Measurements from ENCODE around the gene PPRC1.
A peak's percentile ranks its signal among the peaks of the same experiment; 100 is the strongest.

The PPRC1 gene

GRCh38 chr10:102112210-102112817, 20.5 kb upstream of the PPRC1 start:
- no peak overlapping the region for H3K4me3 ChIP-seq (ENCODE audit: control insufficient read depth, low read depth, low read length)
- DNase-seq (ENCODE audit: low read depth): no peak
- TF ChIP-seq CTCF (IDR thresholded peaks at IDR 0.05; ENCODE audit: control insufficient read depth, insufficient read depth, low read depth, low read length, missing control alignments): peak; percentile 9

GRCh38 chr10:102113261-102113955, 19.4 kb upstream of the PPRC1 start:
- DNase-seq (ENCODE audit: low read depth): no peak
- TF ChIP-seq CTCF (IDR thresholded peaks at IDR 0.05; ENCODE audit: control insufficient read depth, insufficient read depth, low read depth, low read length, missing control alignments): no peak
- peak overlapping the region; percentile 80 for H3K4me3 ChIP-seq (ENCODE audit: control insufficient read depth, low read depth, low read length)

- DNase-seq (ENCODE audit: low read depth): no peak
- H3K4me3 ChIP-seq (ENCODE audit: control insufficient read depth, low read depth, low read length): peak overlapping the region; percentile 80
- no peak for TF ChIP-seq CTCF (IDR thresholded peaks at IDR 0.05; ENCODE audit: control insufficient read depth, insufficient read depth, low read depth, low read length, missing control alignments)
These were observed 18.6 kb upstream of the PPRC1 start for GRCh38 chr10:102113956-102114857.

- TF ChIP-seq CTCF (IDR thresholded peaks at IDR 0.05; ENCODE audit: control insufficient read depth, insufficient read depth, low read depth, low read length, missing control alignments): no peak
- no peak for DNase-seq (ENCODE audit: low read depth)
- peak overlapping the region; percentile 80 for H3K4me3 ChIP-seq (ENCODE audit: control insufficient read depth, low read depth, low read length)
These were observed 17.8 kb upstream of the PPRC1 start for GRCh38 chr10:102114861-102115618.

GRCh38 chr10:102115775-102116174, 17.1 kb upstream of the PPRC1 start:
- H3K4me3 ChIP-seq (ENCODE audit: control insufficient read depth, low read depth, low read length): no peak overlapping the region
- no peak for TF ChIP-seq CTCF (IDR thresholded peaks at IDR 0.05; ENCODE audit: control insufficient read depth, insufficient read depth, low read depth, low read length, missing control alignments)
- DNase-seq (ENCODE audit: low read depth): no peak

DNA sequence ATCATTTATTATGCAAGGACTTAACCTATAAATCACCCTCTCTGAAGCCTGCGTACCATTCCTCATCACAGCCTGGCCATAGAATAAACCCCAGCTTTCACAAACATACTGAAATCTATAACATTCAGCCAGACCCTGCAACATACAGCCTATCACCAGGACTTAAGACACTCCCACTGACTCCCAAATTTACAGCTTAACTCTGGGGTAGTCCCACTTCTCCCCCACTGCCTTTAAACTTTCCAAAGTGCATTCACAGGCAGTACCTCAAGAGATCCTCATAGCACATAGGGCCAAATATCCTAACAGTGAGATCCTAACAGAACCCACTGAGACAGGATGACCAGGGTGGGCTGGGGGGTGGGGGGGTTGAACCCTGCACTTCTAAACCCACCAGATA, 16.2 kb upstream of the PPRC1 start:
- peak overlapping the region; percentile 21; the same call in 1 of the 2 replicates for H3K4me3 ChIP-seq (ENCODE audit: control insufficient read depth, low read depth, low read length)
- TF ChIP-seq CTCF (IDR thresholded peaks at IDR 0.05; ENCODE audit: control insufficient read depth, insufficient read depth, low read depth, low read length, missing control alignments): no peak
- no peak for DNase-seq (ENCODE audit: low read depth)
